ENCODE data around the gene SDK2.

SDK2 gene

GRCh38 chr17:73550556-73550955 lies 93.7 kb downstream of the SDK2 start:
- no peak for DNase-seq

- DNase-seq, result no peak
These were observed 94.3 kb downstream of the SDK2 start for GRCh38 chr17:73549841-73550430.

- no peak for DNase-seq
These were observed 95.5 kb downstream of the SDK2 start for GRCh38 chr17:73548620-73549311.

GRCh38 chr17:73547790-73548189 lies 96.5 kb downstream of the SDK2 start:
- no peak for DNase-seq

GRCh38 chr17:73546770-73547536 lies 97.3 kb downstream of the SDK2 start:
- no peak for DNase-seq

GRCh38 chr17:73546114-73546513 lies 98.1 kb downstream of the SDK2 start:
- no peak for DNase-seq

GRCh38 chr17:73545109-73546032 lies 98.9 kb downstream of the SDK2 start:
- DNase-seq, result no peak

- DNase-seq, result no peak
These were observed 99.9 kb downstream of the SDK2 start for GRCh38 chr17:73544333-73544732.

- DNase-seq, result no peak
These were observed 101.9 kb downstream of the SDK2 start for GRCh38 chr17:73542323-73542722.

GRCh38 chr17:73541561-73541981 lies 102.7 kb downstream of the SDK2 start:
- DNase-seq, result no peak

- peak; percentile 55 for DNase-seq
These were observed 103.1 kb downstream of the SDK2 start for GRCh38 chr17:73541111-73541510.

- no peak for DNase-seq
These were observed 105.1 kb downstream of the SDK2 start for GRCh38 chr17:73539166-73539565.

- DNase-seq, result no peak
These were observed 105.8 kb downstream of the SDK2 start for GRCh38 chr17:73538445-73538844.

GRCh38 chr17:73536700-73537605 lies 107.3 kb downstream of the SDK2 start:
- peak; percentile 94 for DNase-seq

- DNase-seq, result no peak
These were observed 108.5 kb downstream of the SDK2 start for GRCh38 chr17:73535746-73536145.

GRCh38 chr17:73534209-73534909 lies 109.9 kb downstream of the SDK2 start:
- DNase-seq, result peak; percentile 75

- DNase-seq, result peak; percentile 75
These were observed 110.5 kb downstream of the SDK2 start for GRCh38 chr17:73533781-73534180.

- no peak for DNase-seq
These were observed 111.1 kb downstream of the SDK2 start for GRCh38 chr17:73533127-73533526.

- DNase-seq, result peak; percentile 59
These were observed 111.8 kb downstream of the SDK2 start for GRCh38 chr17:73532421-73532901.

- no peak for DNase-seq
These were observed 113.1 kb downstream of the SDK2 start for GRCh38 chr17:73531158-73531557.

- DNase-seq, result no peak
These were observed 115.6 kb downstream of the SDK2 start for GRCh38 chr17:73528679-73529078.

All from NCI-H524 treated with DMSO at 0.1 percent for 48 hours (cell line).